HepG2 (cell line): ENCODE measurements around the gene DCST2. TPM values are rescaled to one million over a fixed set of nuclear protein-coding genes. Genes with fewer than 3 reads are reported as not detected.

Experiments
- ATF2 ChIP-seq: sonication (generic); formaldehyde crosslinking; IDR thresholded peaks from 2 replicates; pipeline ENCODE4 v1.4.0; 2020; ENCODE audit warnings: missing genetic modification reagents
- ATRX ChIP-seq: sonication (generic); formaldehyde crosslinking; IDR thresholded peaks from 2 replicates; pipeline ENCODE4 v1.4.0; 2020; ENCODE audit warnings: missing genetic modification reagents, borderline replicate concordance
- BHLHE40 ChIP-seq: IDR thresholded peaks from 2 replicates; pipeline ENCODE4 v1.6.1; 2011; ENCODE audit warnings: low read length, improper control_type of control experiment
- CEBPG ChIP-seq: IDR thresholded peaks from 2 replicates; pipeline ENCODE4 v1.6.1; 2016
- E2F1 ChIP-seq: sonication (generic); formaldehyde crosslinking; IDR thresholded peaks from 2 replicates; pipeline ENCODE4 v1.5.0; 2020; ENCODE audit warnings: missing genetic modification reagents
- FOXA1 ChIP-seq, 2 experiments: fragments of 450-650 bp in 1 of 2; sonication (generic) in 1 of 2; formaldehyde crosslinking in 1 of 2; IDR thresholded peaks; 2 replicates each; pipeline versions ENCODE4 v1.4.0 to v1.6.1; 2016 to 2020; ENCODE audit warnings: missing genetic modification reagents in 1 of 2
- FOXP4 ChIP-seq: sonication (generic); formaldehyde crosslinking; IDR thresholded peaks from 2 replicates; pipeline ENCODE4 v1.4.0; 2020; ENCODE audit warnings: missing genetic modification reagents
- HOXA7 ChIP-seq: sonication (generic); formaldehyde crosslinking; IDR thresholded peaks from 2 replicates; pipeline ENCODE4 v1.8.1; 2022; ENCODE audit warnings: mild to moderate bottlenecking, missing genetic modification reagents, moderate library complexity
- IRX3 ChIP-seq: sonication (generic); formaldehyde crosslinking; IDR thresholded peaks from 2 replicates; pipeline ENCODE4 v1.8.1; 2023; ENCODE audit warnings: mild to moderate bottlenecking, low read depth, missing genetic modification reagents, borderline replicate concordance
- JARID2 ChIP-seq: sonication (generic); formaldehyde crosslinking; IDR thresholded peaks from 2 replicates; pipeline ENCODE4 v1.8.1; 2023; ENCODE audit warnings: missing genetic modification reagents, inconsistent platforms; ENCODE audit not compliant: insufficient replicate concordance
- KAT7 ChIP-seq: IDR thresholded peaks from 2 replicates; pipeline ENCODE4 v1.6.1; 2018; ENCODE audit warnings: borderline replicate concordance, missing compliant biosample characterization
- KLF9 ChIP-seq: IDR thresholded peaks from 2 replicates; pipeline ENCODE4 v1.6.1; 2016; ENCODE audit warnings: low read depth
- MTA1 ChIP-seq: sonication (generic); formaldehyde crosslinking; IDR thresholded peaks from 2 replicates; pipeline ENCODE4 v1.4.0; 2020; ENCODE audit warnings: missing genetic modification reagents, mild to moderate bottlenecking, borderline replicate concordance
- NFKB2 ChIP-seq: sonication (generic); formaldehyde crosslinking; IDR thresholded peaks from 2 replicates; pipeline ENCODE4 v1.4.0; 2020; ENCODE audit warnings: missing genetic modification reagents, borderline replicate concordance
- TRIM22 ChIP-seq: fragments of 450-650 bp; IDR thresholded peaks from 2 replicates; pipeline ENCODE4 v1.6.1; 2017
- ZFP41 ChIP-seq: sonication (generic); formaldehyde crosslinking; IDR thresholded peaks from 2 replicates; pipeline ENCODE4 v1.4.0; 2020; ENCODE audit warnings: mild to moderate bottlenecking, missing genetic modification reagents, borderline replicate concordance
- ZNF253 ChIP-seq: sonication (generic); formaldehyde crosslinking; IDR thresholded peaks from 2 replicates; pipeline ENCODE4 v1.8.0; 2022; ENCODE audit warnings: mild to moderate bottlenecking, missing genetic modification reagents, borderline replicate concordance
- ZNF501 ChIP-seq: sonication (generic); formaldehyde crosslinking; IDR thresholded peaks from 2 replicates; pipeline ENCODE4 v1.5.1; 2020; ENCODE audit warnings: mild to moderate bottlenecking, moderate library complexity, missing genetic modification reagents
- ZNF720 ChIP-seq: sonication (generic); formaldehyde crosslinking; IDR thresholded peaks from 2 replicates; pipeline ENCODE4 v1.4.0; 2020; ENCODE audit warnings: missing genetic modification reagents
- ZNF770 ChIP-seq: sonication (generic); formaldehyde crosslinking; IDR thresholded peaks from 2 replicates; pipeline ENCODE4 v1.5.0; 2020; ENCODE audit warnings: mild to moderate bottlenecking, missing genetic modification reagents
- ZNF784 ChIP-seq: sonication (generic); formaldehyde crosslinking; IDR thresholded peaks from 2 replicates; pipeline ENCODE4 v1.5.1; 2020; ENCODE audit warnings: missing genetic modification reagents, mild to moderate bottlenecking, borderline replicate concordance
- polyA plus RNA-seq, 8 experiments: library from polyadenylated mRNA; depleted of rRNA in 3 of 8; stranded (reverse) in 7 of 8; unstranded in 1 of 8; fragments of >200 nt; fragmentation: Illumina TruSeq in 4 of 8; extraction: Trizol in 4 of 8; gene quantifications; 2 replicates each; pipeline versions ENCODE4 v1.2.1 to v1.2.3, GENCODE V29; 2011 to 2016; ENCODE audit warnings: low read depth in 4 of 8, missing spikeins in 1 of 8, mixed read lengths in 1 of 8; ENCODE audit not compliant: insufficient read depth in 1 of 8
- total RNA-seq, 5 experiments: library from RNA; depleted of rRNA; stranded (reverse); fragments of >200 nt; fragmentation: Illumina TruSeq; extraction: Trizol; gene quantifications; 2 replicates each; pipeline ENCODE4 v1.2.3, GENCODE V29; 2016; ENCODE audit warnings: low read depth in 1 of 5

DCST2 gene
- total and polyA plus RNA-seq, 2 of the 13 experiments (the other 11 are each of a cell fraction or from before 2014, with no cell fraction given): 0.74 TPM; not detected in 1

GRCh38 chr1:154999571-155000410 lies 33.8 kb downstream of the DCST2 start (continued):
- TF ChIP-seq KLF9 (CRISPR knock-in tag) (0 out of 2 replicates have a peak, but pooled peaks have one; percentile 77), ATRX (CRISPR knock-in tag) (no peak), BHLHE40 (no peak), ZFP41 (CRISPR knock-in tag) (no peak), HOXA7 (CRISPR knock-in tag) (no peak), FOXA1 (IDR thresholded peaks at IDR 0.05) (no peak), FOXA1 (CRISPR knock-in tag; IDR thresholded peaks at IDR 0.05) (no peak), ZNF784 (no peak), ZNF501 (CRISPR knock-in tag) (no peak), CEBPG (CRISPR knock-in tag) (no peak), NFKB2 (no peak), E2F1 (CRISPR knock-in tag) (no peak), TRIM22 (no peak), KAT7 (CRISPR knock-in tag) (no peak), ZNF253 (CRISPR knock-in tag) (no peak), JARID2 (no peak), FOXP4 (CRISPR knock-in tag) (no peak), ATF2 (CRISPR knock-in tag) (no peak), IRX3 (CRISPR knock-in tag) (no peak), ZNF770 (CRISPR knock-in tag) (no peak), ZNF720 (no peak), MTA1 (CRISPR knock-in tag) (no peak)
